NK-92 (cell line): ENCODE measurements around the gene BBS10.
"Not testable (repeated sequence)": the region's sequence is repeated elsewhere in the genome, so short reads cannot be mapped to it uniquely, and the experiment has no call there.

Experiments used
- DNase-seq: peaks from one replicate; lab custom pipeline; 2025; ENCODE audit not compliant: unreplicated experiment; lab: John Stamatoyannopoulos, UW

The BBS10 gene

GRCh38 chr12:76348079-76348901 is at the start of gene BBS10:
Gene BBS10 (minus strand): TSS chr12:76348415. CDS start chr12:76348358, 57 bp downstream.
- no peak for DNase-seq

GRCh38 chr12:76391461-76391860 is 43.2 kb upstream of the BBS10 start:
- no peak for DNase-seq

DNA sequence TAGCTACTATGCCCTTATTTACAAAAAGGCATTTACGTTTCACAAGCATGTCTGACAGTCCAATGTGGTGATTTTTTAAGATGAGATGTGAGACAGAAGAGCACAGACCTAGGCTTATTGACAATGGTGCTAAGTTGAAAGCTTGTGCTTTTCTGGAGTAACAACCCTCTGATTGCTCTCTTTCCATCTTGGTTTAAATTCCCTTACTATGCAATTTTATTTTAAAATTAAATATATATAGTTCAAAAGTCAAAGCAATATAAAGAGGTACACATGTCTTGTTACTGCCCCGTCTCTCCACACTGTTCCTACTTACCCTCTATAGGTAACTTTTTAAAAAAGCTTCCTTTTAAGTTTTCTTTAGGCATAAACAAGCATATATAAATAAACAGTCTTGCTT is 39.4 kb upstream of the BBS10 start:
- DNase-seq, result no peak

- DNase-seq, result no peak
Observed at GRCh38 chr12:76384560-76384959, 36.3 kb upstream of the BBS10 start.

- no peak for DNase-seq
Observed at GRCh38 chr12:76383988-76384387, 35.8 kb upstream of the BBS10 start.

- DNase-seq, result no peak
Observed at GRCh38 chr12:76379261-76379660, 31.0 kb upstream of the BBS10 start.

DNA sequence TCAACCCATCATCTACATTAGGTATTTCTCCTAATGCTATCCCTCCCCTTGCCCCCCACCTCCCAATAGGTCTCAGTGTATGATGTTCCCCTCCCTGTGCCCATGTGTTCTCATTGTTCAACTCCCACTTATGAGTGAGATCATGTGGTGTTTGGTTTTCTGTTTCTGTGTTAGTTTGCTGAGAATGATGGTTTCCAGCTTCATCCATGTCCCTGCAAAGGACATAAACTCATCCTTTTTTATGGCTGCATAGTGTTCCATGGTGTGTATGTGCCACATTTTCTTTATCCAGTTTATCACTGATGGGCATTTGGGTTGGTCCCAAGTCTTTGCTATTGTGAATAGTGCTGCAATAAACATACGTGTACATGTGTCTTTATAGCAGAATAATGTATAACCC is 28.7 kb upstream of the BBS10 start:
- not testable (repeated sequence) for DNase-seq

- no peak for DNase-seq
Observed at GRCh38 chr12:76375939-76376338, 27.7 kb upstream of the BBS10 start.

DNA sequence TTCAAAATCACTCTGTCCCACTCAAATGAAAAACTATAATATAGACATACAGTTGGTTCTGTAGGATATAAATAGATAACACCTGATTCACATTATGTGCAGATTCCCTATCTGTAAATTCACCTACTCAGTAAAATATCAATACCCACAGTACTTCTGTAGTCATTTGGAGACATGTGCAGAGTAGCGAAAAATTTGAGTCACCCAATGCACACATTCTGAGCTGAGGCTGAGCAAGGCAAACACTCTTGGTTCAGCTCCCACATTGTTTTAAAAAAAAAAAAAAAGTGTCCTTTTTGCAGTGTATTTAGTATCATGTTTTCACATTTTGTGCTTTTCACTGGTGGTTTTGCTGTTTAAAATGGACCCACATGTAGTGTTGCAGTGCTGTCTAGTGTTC is 27.3 kb upstream of the BBS10 start:
- no peak for DNase-seq

DNA sequence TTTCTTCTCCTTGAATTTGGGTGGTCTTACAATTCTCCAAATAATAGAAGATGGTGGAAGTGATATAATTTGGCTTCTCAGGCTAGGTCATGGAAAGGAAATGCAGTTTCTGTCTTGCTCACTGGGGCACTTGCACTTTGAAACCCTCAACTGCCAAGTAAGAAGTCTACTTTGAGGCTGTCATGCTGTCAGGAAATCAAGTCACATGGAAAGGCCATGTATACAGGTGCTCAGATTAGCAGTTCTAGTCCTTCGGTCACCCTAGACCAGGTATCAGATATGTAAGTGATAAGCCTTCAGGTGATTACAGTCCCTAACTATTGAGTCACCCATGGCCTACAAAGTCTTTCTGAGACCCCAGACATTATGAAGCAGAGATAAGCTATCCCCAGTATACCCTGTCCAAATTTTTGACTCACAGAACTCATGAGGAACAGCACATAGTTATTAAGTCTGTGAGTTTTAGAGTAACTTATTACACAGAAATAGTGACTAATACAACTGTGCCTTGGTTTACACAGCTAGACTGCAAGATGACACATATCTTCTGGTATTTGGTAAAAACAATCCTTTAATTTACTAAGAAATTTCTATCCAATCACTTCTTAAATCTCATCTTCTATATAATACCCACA is 26.3 kb upstream of the BBS10 start:
- no peak for DNase-seq

GRCh38 chr12:76368230-76368629 is 20.0 kb upstream of the BBS10 start:
- DNase-seq, result no peak

- no peak for DNase-seq
Observed at GRCh38 chr12:76366163-76366562, 17.9 kb upstream of the BBS10 start.

DNA sequence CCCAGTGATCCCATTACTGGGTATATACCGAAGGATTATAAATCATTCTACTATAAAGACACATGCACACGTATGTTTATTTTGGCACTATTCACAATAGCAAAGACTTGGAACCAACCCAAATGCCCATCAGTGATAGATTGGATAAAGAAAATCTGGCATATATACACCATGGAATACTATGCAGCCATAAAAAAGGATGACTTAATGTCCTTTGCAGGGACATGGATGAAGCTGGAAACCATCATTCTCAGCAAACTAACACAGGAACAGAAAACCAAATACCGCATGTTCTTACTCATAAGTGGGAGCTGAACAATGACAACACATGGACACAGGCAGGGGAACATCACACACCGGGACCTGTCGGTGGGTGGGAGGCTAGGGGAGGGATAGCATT is 15.9 kb upstream of the BBS10 start:
- DNase-seq, result not testable (repeated sequence)

GRCh38 chr12:76360316-76360715 is 12.1 kb upstream of the BBS10 start:
- no peak for DNase-seq

DNA sequence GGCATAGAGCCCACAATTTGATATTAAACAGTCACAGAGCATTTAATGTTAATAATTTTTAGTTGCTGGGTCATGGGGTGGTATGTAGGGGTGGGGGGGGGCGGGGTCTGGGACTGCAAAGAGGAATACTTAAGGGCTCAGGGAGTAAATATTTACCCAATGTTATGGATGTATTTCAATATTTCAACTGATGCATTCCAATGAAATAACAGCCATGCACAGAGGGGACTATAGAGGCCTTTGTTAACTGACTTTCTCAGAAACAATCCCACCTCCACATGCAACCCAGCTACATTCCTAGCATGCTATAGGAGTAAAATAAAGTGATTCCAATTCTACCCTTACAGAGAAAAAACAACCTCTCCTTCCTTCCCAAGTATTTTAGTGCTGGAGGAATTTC is 7.9 kb upstream of the BBS10 start:
- no peak for DNase-seq

GRCh38 chr12:76346798-76347420 is 1.3 kb downstream of the BBS10 start:
- no peak for DNase-seq

DNA sequence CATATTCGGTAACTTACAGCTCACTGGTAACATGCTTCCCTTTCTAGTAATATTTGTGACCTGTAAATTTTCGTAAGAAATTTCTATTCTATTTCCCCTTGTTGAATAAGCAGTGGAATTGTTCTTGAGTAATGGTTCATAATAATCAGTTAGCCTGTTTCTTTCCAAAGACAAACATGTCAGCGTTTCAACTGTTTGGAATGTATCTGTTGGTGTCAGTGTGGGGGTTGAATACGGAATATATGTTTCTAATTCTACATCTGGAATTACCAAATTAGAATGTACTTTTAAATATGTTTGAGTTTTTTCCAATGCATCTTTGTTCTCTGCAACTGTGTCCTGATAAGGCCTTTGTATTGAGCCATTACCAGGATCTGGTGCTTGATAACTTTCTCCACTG is 2.0 kb downstream of the BBS10 start:
- DNase-seq, result no peak

DNA sequence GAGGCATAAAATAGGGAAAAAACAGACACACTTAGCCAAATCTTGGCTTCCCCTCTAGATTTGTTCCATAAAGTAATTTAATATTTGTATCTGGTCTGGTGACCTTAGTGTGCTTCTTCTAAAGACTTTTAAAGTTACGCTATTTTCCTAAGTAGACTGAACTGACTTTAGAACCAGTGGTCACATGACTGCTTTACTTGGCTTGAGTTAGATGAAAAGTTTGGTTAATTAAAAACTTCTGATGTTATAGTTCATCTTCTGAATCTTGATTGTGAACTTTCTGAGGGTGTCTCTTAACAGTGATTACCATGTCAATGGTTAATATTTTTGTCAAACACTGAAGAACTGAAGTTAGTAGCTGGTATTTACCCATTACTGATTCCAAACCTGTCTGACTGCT is 2.6 kb downstream of the BBS10 start:
- no peak for DNase-seq

GRCh38 chr12:76341436-76342030 is 6.7 kb downstream of the BBS10 start:
- no peak for DNase-seq

GRCh38 chr12:76340680-76341435 is 7.4 kb downstream of the BBS10 start:
- DNase-seq, result no peak

GRCh38 chr12:76337583-76337982 is 10.6 kb downstream of the BBS10 start:
- no peak for DNase-seq
